H1 (cell line): ENCODE results near the gene ASB13. TPM values are rescaled to one million over a fixed set of nuclear protein-coding genes. Genes with fewer than 3 reads are reported as not detected.

Experiments used
- CTCF ChIA-PET: fragments of 300-600 bp; sonication (Branson Sonifier 250); formaldehyde crosslinking; loops from one replicate; lab custom pipeline; 2021; ENCODE audit not compliant: partially characterized antibody; lab: Charles Lee
- POLR2A ChIA-PET: fragments of 300-600 bp; sonication (Branson Sonifier 250); formaldehyde crosslinking; loops from one replicate; lab custom pipeline; 2021; ENCODE audit warnings: inconsistent platforms; ENCODE audit not compliant: partially characterized antibody; lab: Charles Lee
- DNase-seq, 2 experiments: peaks; one replicate each; pipeline versions ENCODE4 v3.0.0 to v3.0.0-alpha.2; 2010 to 2022; ENCODE audit warnings: low spot score in 2 of 2, low read depth in 1 of 2, mixed read lengths in 1 of 2
- FAIRE-seq: peaks from 2 replicates; lab custom pipeline; 2011; peaks lifted over from hg19 to GRCh38; lab: Jason Lieb, UNC
- H2AFZ ChIP-seq: 2 replicates; pipeline ENCODE4 v1.8.1; 2012; ENCODE audit warnings: low read length, inconsistent platforms
- H2AK5ac ChIP-seq: 2 replicates; pipeline ENCODE4 v1.6.1; 2013; ENCODE audit warnings: low read depth, low read length
- H2BK120ac ChIP-seq: replicated peaks from 2 replicates; pipeline ENCODE3; 2013; ENCODE audit warnings: low read depth, low read length, inconsistent platforms
- H2BK12ac ChIP-seq: 2 replicates; pipeline ENCODE4 v1.6.1; 2013; ENCODE audit warnings: low read depth, low read length
- H2BK15ac ChIP-seq: 2 replicates; pipeline ENCODE4 v1.6.1; 2013; ENCODE audit warnings: low read length
- H2BK20ac ChIP-seq: 2 replicates; pipeline ENCODE4 v1.6.1; 2013; ENCODE audit warnings: low read length
- H2BK5ac ChIP-seq: 2 replicates; pipeline ENCODE4 v1.6.1; 2013; ENCODE audit warnings: low read depth, low read length
- H3K14ac ChIP-seq: 2 replicates; pipeline ENCODE4 v1.6.1; 2013; ENCODE audit warnings: inconsistent platforms; ENCODE audit not compliant: insufficient read length
- H3K18ac ChIP-seq: 2 replicates; pipeline ENCODE4 v1.6.1; 2013; ENCODE audit warnings: low read length; ENCODE audit errors: extremely low read depth
- H3K23ac ChIP-seq: 2 replicates; pipeline ENCODE4 v1.6.1; 2013; ENCODE audit warnings: inconsistent platforms; ENCODE audit not compliant: insufficient read length
- H3K23me2 ChIP-seq: 2 replicates; pipeline ENCODE4 v1.6.1; 2013; ENCODE audit warnings: low read depth, low read length
- H3K27ac ChIP-seq: 2 replicates; pipeline ENCODE4 v1.6.1; 2011; ENCODE audit warnings: low read depth, low read length, inconsistent platforms
- H3K27me3 ChIP-seq, 4 experiments: replicated peaks in 1 of 4; 1 replicate in 1 of 4; 2 replicates in 3 of 4; pipeline versions ENCODE4 v1.6.1 to v1.8.1; 2011 to 2013; ENCODE audit warnings: low read length in 3 of 4, mild to moderate bottlenecking in 3 of 4, inconsistent platforms in 2 of 4, mixed read lengths in 2 of 4, moderate library complexity in 1 of 4; ENCODE audit not compliant: control insufficient read depth in 3 of 4, insufficient read depth in 3 of 4; ENCODE audit errors: extremely low read depth in 1 of 4
- H3K36me3 ChIP-seq, 4 experiments: 2 replicates each; pipeline versions ENCODE4 v1.6.1 to v1.8.1; 2011 to 2013; ENCODE audit warnings: mild to moderate bottlenecking in 4 of 4, low read length in 3 of 4, moderate library complexity in 2 of 4, control low read depth in 1 of 4, inconsistent platforms in 1 of 4; ENCODE audit not compliant: insufficient read depth in 4 of 4, control insufficient read depth in 2 of 4
- H3K4ac ChIP-seq: replicated peaks from 2 replicates; pipeline ENCODE3; 2013; ENCODE audit warnings: low read length, low read depth, mixed read lengths, inconsistent platforms; ENCODE audit not compliant: insufficient read length
- H3K4me1 ChIP-seq, 4 experiments: replicated peaks in 1 of 4; 1 replicate in 1 of 4; 2 replicates in 3 of 4; pipeline versions ENCODE4 v1.6.1 to v1.8.1; 2011 to 2013; ENCODE audit warnings: low read length in 3 of 4, inconsistent platforms in 2 of 4, mixed read lengths in 1 of 4; ENCODE audit not compliant: insufficient read depth in 4 of 4, control insufficient read depth in 3 of 4
- H3K4me2 ChIP-seq, 2 experiments: 2 replicates each; pipeline versions ENCODE4 v1.6.1 to v1.8.1; 2011 to 2013; ENCODE audit warnings: low read depth in 2 of 2, low read length in 2 of 2, control low read depth in 1 of 2, inconsistent platforms in 1 of 2, mild to moderate bottlenecking in 1 of 2; ENCODE audit not compliant: insufficient read depth in 1 of 2
- H3K4me3 ChIP-seq, 4 experiments: fragments of 200-600, 300-600 bp in 1 of 4; sonication (generic), shearing (Covaris generic), sonication (Bioruptor Twin) in 1 of 4; 2 replicates each; pipeline versions ENCODE4 v1.5.1 to v1.8.1; 2011 to 2016; ENCODE audit warnings: low read length in 4 of 4, low read depth in 3 of 4, control low read depth in 2 of 4, inconsistent platforms in 2 of 4, mild to moderate bottlenecking in 2 of 4, mixed read lengths in 1 of 4, moderate library complexity in 1 of 4; ENCODE audit not compliant: insufficient read depth in 2 of 4; ENCODE audit errors: extremely low read depth in 1 of 4
- H3K56ac ChIP-seq: replicated peaks from 2 replicates; pipeline ENCODE3; 2013; ENCODE audit warnings: low read depth, mild to moderate bottlenecking, mixed read lengths, low read length, inconsistent platforms; ENCODE audit not compliant: insufficient read length
- H3K79me1 ChIP-seq: 2 replicates; pipeline ENCODE4 v1.6.1; 2013; ENCODE audit warnings: low read depth, low read length, control low read depth
- H3K79me2 ChIP-seq, 2 experiments: 2 replicates each; pipeline versions ENCODE4 v1.6.1 to v1.8.1; 2012 to 2013; ENCODE audit warnings: low read length in 2 of 2, mild to moderate bottlenecking in 2 of 2, inconsistent platforms in 1 of 2; ENCODE audit not compliant: insufficient read depth in 2 of 2, control insufficient read depth in 1 of 2
- H3K9ac ChIP-seq, 4 experiments: replicated peaks in 1 of 4; 1 replicate in 1 of 4; 2 replicates in 3 of 4; pipeline versions ENCODE4 v1.6.1 to v1.8.1; 2011 to 2013; ENCODE audit warnings: low read depth in 3 of 4, low read length in 3 of 4, control low read depth in 2 of 4, mild to moderate bottlenecking in 2 of 4, moderate library complexity in 2 of 4, inconsistent platforms in 1 of 4; ENCODE audit errors: extremely low read depth in 1 of 4
- H3K9me3 ChIP-seq, 2 experiments: 2 replicates each; pipeline versions ENCODE4 v1.6.1 to v1.8.1; 2012 to 2013; ENCODE audit warnings: mild to moderate bottlenecking in 2 of 2, moderate library complexity in 2 of 2, control low read depth in 1 of 2, inconsistent platforms in 1 of 2, low read depth in 1 of 2, low read length in 1 of 2, mixed read lengths in 1 of 2; ENCODE audit not compliant: insufficient read depth in 2 of 2
- H4K20me1 ChIP-seq, 2 experiments: replicated peaks in 1 of 2; 2 replicates each; pipeline versions ENCODE3 to v1.8.1; 2011 to 2013; ENCODE audit warnings: inconsistent platforms in 2 of 2, low read length in 2 of 2, mild to moderate bottlenecking in 1 of 2; ENCODE audit not compliant: insufficient read depth in 2 of 2, control insufficient read depth in 1 of 2
- H4K5ac ChIP-seq: 2 replicates; pipeline ENCODE4 v1.6.1; 2013; ENCODE audit warnings: low read length, low read depth, mixed read lengths, inconsistent platforms; ENCODE audit not compliant: insufficient read length
- H4K8ac ChIP-seq: 2 replicates; pipeline ENCODE4 v1.8.0; 2013; ENCODE audit warnings: mild to moderate bottlenecking, moderate library complexity, low read length, inconsistent platforms; ENCODE audit not compliant: insufficient read depth; ENCODE audit errors: extremely low read depth
- H4K91ac ChIP-seq: replicated peaks from 2 replicates; pipeline ENCODE3; 2013; ENCODE audit warnings: low read length, mixed read lengths, inconsistent platforms; ENCODE audit not compliant: insufficient read length
- ASH2L ChIP-seq: fragments of 200-600, 300-600 bp; sonication (generic); IDR thresholded peaks from one replicate; pipeline ENCODE4 v1.7.1; 2017; ENCODE audit warnings: low read length
- CHD2 ChIP-seq: IDR thresholded peaks from 2 replicates; pipeline ENCODE4 v1.6.1; 2012; ENCODE audit warnings: low read length, improper control_type of control experiment
- CREB1 ChIP-seq: IDR thresholded peaks from 2 replicates; pipeline ENCODE4 v1.6.1; 2012; ENCODE audit warnings: inconsistent platforms
- EZH2 ChIP-seq: fragments of 200-600 bp; sonication (generic); IDR thresholded peaks from 2 replicates; pipeline ENCODE4 v1.7.1; 2012; ENCODE audit warnings: low read depth, mild to moderate bottlenecking, moderate library complexity, low read length, inconsistent platforms; ENCODE audit not compliant: severe bottlenecking
- FOSL1 ChIP-seq: IDR thresholded peaks from 2 replicates; pipeline ENCODE4 v1.6.1; 2011; ENCODE audit warnings: mild to moderate bottlenecking, low read depth, low read length, moderate library complexity; ENCODE audit not compliant: insufficient read depth
- HDAC2 ChIP-seq, 2 experiments: fragments of 300-600 bp in 1 of 2; sonication (generic) in 1 of 2; IDR thresholded peaks; 2 replicates each; pipeline ENCODE4 v1.6.1; 2011 to 2012; ENCODE audit warnings: low read depth in 2 of 2, low read length in 2 of 2, mild to moderate bottlenecking in 2 of 2, moderate library complexity in 2 of 2, borderline replicate concordance in 1 of 2, inconsistent platforms in 1 of 2
- KDM1A ChIP-seq: fragments of 200-600, 300-600 bp; sonication (generic); IDR thresholded peaks from 2 replicates; pipeline ENCODE4 v1.7.1; 2016; ENCODE audit warnings: mild to moderate bottlenecking, low read length, borderline replicate concordance
- SAP30 ChIP-seq: fragments of 300-600 bp; sonication (generic); IDR thresholded peaks from 2 replicates; pipeline ENCODE4 v1.7.1; 2012; ENCODE audit warnings: low read length, moderate library complexity, mild to moderate bottlenecking, inconsistent platforms; ENCODE audit not compliant: insufficient read depth, insufficient replicate concordance
- SRF ChIP-seq: IDR thresholded peaks from 2 replicates; pipeline ENCODE4 v1.6.1; 2011; ENCODE audit warnings: mild to moderate bottlenecking, low read depth, low read length, moderate library complexity
- SUZ12 ChIP-seq: fragments of 200-600 bp; sonication (generic); IDR thresholded peaks from 2 replicates; pipeline ENCODE4 v1.6.1; 2012; ENCODE audit warnings: mild to moderate bottlenecking, inconsistent platforms, low read length, moderate library complexity, mixed read lengths
- WGBS, 2 experiments: shearing (Covaris generic) in 1 of 2; methylation state at CpG; one replicate each; pipeline versions ENCODE4 v1.1.6 to v1.1.7; 2013 to 2015; ENCODE audit warnings: low lambda C conversion rate in 2 of 2, mixed read lengths in 2 of 2, inconsistent platforms in 1 of 2, low coverage in 1 of 2, missing lambda C conversion rate in 1 of 2; ENCODE audit not compliant: insufficient replicate concordance in 2 of 2, insufficient coverage in 1 of 2, insufficient read length in 1 of 2; ENCODE audit errors: extremely low coverage in 1 of 2, missing lambda C conversion rate in 1 of 2; 5-methylcytosine and 5-hydroxymethylcytosine counted together
- polyA plus RNA-seq, 7 experiments: library from polyadenylated mRNA; depleted of rRNA in 3 of 7; stranded (reverse) in 5 of 7; unstranded in 2 of 7; fragments of >200 nt in 5 of 7; fragments of 200-250 nt in 2 of 7; gene quantifications; 1 replicate in 5 of 7; 2 replicates in 1 of 7; 4 replicates in 1 of 7; pipeline versions ENCODE4 v1.2.1 to v1.2.3, GENCODE V29; 2011 to 2013; ENCODE audit warnings: missing spikeins in 2 of 7, mixed read lengths in 2 of 7
- total RNA-seq: library from RNA; stranded (reverse); fragmentation: NEBNext Ultra II Directional; extraction: Animal tissue kit (Norgen Biotek cat#: 25700); gene quantifications from 2 replicates; pipeline ENCODE4 v1.2.1, GENCODE V29; 2021
- TF ChIP-seq, protein P1 (sequence below): IDR thresholded peaks from 2 replicates; pipeline ENCODE4 v1.6.1; 2011; ENCODE audit warnings: low read depth, mild to moderate bottlenecking, low read length; ENCODE audit not compliant: insufficient read depth
- TF ChIP-seq, protein P2 (sequence below): IDR thresholded peaks from 2 replicates; pipeline ENCODE4 v1.6.1; 2012; ENCODE audit warnings: low read length, inconsistent platforms

ASB13 gene
- total and polyA plus RNA-seq, 2 of the 8 experiments (the other 6 are each of a cell fraction or from before 2014, with no cell fraction given), result 12.3 to 20.2 TPM

DNA sequence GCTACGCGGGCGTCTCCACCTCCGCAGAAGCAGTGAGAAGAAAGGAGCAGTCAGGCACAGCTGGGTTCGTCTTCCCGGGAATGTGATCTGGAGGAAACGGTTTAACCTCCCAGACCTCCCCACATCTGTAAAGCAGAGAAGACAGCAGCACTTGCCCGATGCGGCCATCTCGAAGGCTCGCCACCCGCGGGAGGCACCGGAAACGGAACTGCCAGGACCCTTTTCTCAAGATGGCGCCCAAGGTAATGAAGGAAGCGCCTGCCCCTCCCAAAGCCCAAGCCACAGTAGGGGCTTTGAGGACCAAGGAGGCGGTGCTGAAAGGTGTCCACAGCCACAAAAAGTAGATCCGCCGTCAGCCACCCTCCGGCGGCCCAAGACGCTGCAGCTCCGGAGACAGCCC lies 41.7 kb downstream of the ASB13 start:
- Histone ChIP-seq H3K9ac (no peak overlapping the region), H2BK5ac (no peak overlapping the region), H2BK20ac (no peak overlapping the region), H3K56ac (no peak overlapping the region), H3K4ac (no peak overlapping the region), H2BK120ac (no peak overlapping the region), H3K4me2 (no peak overlapping the region), H2AFZ (no peak overlapping the region), H2BK15ac (no peak overlapping the region), H3K4me1 (no peaks in the 10 kb centered on the region; a peak in 2 of 7 replicates), H3K27me3 (no peaks in the 10 kb centered on the region), H3K27ac (no peak overlapping the region), H3K79me1 (no peaks in the 10 kb centered on the region), H4K20me1 (no peaks in the 10 kb centered on the region), H3K14ac (no peak overlapping the region), H3K9me3 (no peaks in the 10 kb centered on the region), H4K8ac (no peak overlapping the region), H3K79me2 (no peaks in the 10 kb centered on the region), H4K91ac (no peak overlapping the region), H3K36me3 (no peaks in the 10 kb centered on the region), H2AK5ac (no peak overlapping the region), H3K18ac (no peak overlapping the region), H2BK12ac (no peak overlapping the region), H3K23ac (no peak overlapping the region), H3K23me2 (no peaks in the 10 kb centered on the region), H4K5ac (no peak overlapping the region), H3K4me3 (no peak overlapping the region)
- 91% methylated on average over 17 of the region's 24 CpGs; no CpG with 5 or more reads in 1 of the 2 experiments for WGBS, 2 experiments
- ChIA-PET CTCF (interaction anchor here (1.2 to 14.0 kb wide), 8 partner anchors 31 to 679 kb away, joined by 3 to 200 read pairs (median 13); partner anchors contain the start of gene CALML5), POLR2A (no interaction called here)
- TF ChIP-seq SRF (no peak), ASH2L (no peak), FOSL1 (no peak), KDM1A (no peak), SUZ12 (no peak), SAP30 (no peak), CHD2 (no peak), CREB1 (no peak), EZH2 (no peak), HDAC2 (IDR thresholded peaks at IDR 0.05; ENCODE audit: borderline replicate concordance in 1 of 2, low read depth in 2 of 2, low read length in 2 of 2) (no peak)
- TF ChIP-seq, protein P1, sequence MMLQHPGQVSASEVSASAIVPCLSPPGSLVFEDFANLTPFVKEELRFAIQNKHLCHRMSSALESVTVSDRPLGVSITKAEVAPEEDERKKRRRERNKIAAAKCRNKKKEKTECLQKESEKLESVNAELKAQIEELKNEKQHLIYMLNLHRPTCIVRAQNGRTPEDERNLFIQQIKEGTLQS, result no peak
- TF ChIP-seq, protein P2, sequence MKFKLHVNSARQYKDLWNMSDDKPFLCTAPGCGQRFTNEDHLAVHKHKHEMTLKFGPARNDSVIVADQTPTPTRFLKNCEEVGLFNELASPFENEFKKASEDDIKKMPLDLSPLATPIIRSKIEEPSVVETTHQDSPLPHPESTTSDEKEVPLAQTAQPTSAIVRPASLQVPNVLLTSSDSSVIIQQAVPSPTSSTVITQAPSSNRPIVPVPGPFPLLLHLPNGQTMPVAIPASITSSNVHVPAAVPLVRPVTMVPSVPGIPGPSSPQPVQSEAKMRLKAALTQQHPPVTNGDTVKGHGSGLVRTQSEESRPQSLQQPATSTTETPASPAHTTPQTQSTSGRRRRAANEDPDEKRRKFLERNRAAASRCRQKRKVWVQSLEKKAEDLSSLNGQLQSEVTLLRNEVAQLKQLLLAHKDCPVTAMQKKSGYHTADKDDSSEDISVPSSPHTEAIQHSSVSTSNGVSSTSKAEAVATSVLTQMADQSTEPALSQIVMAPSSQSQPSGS, result no peak
- no peak for DNase-seq
- FAIRE-seq, result no peak
